Right atrium auricular region (tissue), 2 donors: ENCODE measurements around the gene CHST5. TPM values are rescaled to one million over a fixed set of nuclear protein-coding genes. Genes with fewer than 3 reads are reported as not detected.

Experiments used
- DNase-seq: peaks from one replicate; pipeline ENCODE4 v3.0.0-alpha.2; 2019; ENCODE audit warnings: low spot score
- H3K27ac ChIP-seq, 2 donors: fragments of 200-600 bp; sonication (generic); 1 replicate in 1 of 2; 2 replicates in 1 of 2; pipeline ENCODE4 v1.5.1; 2016 to 2019
- H3K27me3 ChIP-seq, 2 donors: fragments of 200-600 bp; sonication (generic); one replicate each; pipeline versions ENCODE4 v1.5.1 to v1.6.0; 2017 to 2019
- H3K36me3 ChIP-seq: fragments of 200-600 bp; sonication (generic); one replicate; pipeline ENCODE4 v1.5.1; 2016
- H3K4me1 ChIP-seq, 2 donors: fragments of 200-600 bp; sonication (generic); one replicate each; pipeline versions ENCODE4 v1.5.1 to v1.6.0; 2017 to 2019
- H3K4me3 ChIP-seq, 2 donors: fragments of 200-600 bp; sonication (generic); 1 replicate in 1 of 2; 2 replicates in 1 of 2; pipeline ENCODE4 v1.5.1; 2017 to 2019; ENCODE audit warnings: mild to moderate bottlenecking in 1 of 2, moderate library complexity in 1 of 2
- H3K9me3 ChIP-seq, 2 donors: fragments of 200-600 bp; sonication (generic); one replicate each; pipeline ENCODE4 v1.5.1; 2019
- CTCF ChIP-seq, 2 donors: fragments of 200-600 bp; sonication (generic); IDR thresholded peaks; one replicate each; pipeline ENCODE4 v1.5.1; 2019; ENCODE audit warnings: antibody characterized with exemption in 2 of 2
- total RNA-seq, 2 donors: library from RNA; depleted of rRNA; stranded (reverse); fragments of >200 nt; gene quantifications; one replicate each; pipeline ENCODE4 v1.1.0, GENCODE V29; 2016

CHST5 gene
- total RNA-seq, result under 1 TPM in 1 of 2 donors, not detected in 1; 0.16 TPM

- DNase-seq, result no peak
- Histone ChIP-seq H3K27ac (no peak within 1 kb of the TSS), H3K27me3 (no peaks in the 10 kb centered on the region), H3K36me3 (no peaks in the 10 kb centered on the region), H3K9me3 (no peaks in the 10 kb centered on the region), H3K4me3 (no peak within 1 kb of the TSS), H3K4me1 (peaks cover 0 to 6% of the 10 kb centered on the region in 2 donors)
- TF ChIP-seq CTCF (IDR thresholded peaks at IDR 0.05), result no peak
These were observed at the start of gene CHST5 for GRCh38 chr16:75535901-75536300. CHST5 (minus strand) TSS chr16:75536108; CDS start chr16:75530384, 5,724 bp downstream.

GRCh38 chr16:75584108-75584507 is 48.2 kb upstream of the CHST5 start:
- DNase-seq, result no peak
- Histone ChIP-seq H3K4me1 (peaks cover 0 to 6% of the 10 kb centered on the region in 2 donors), H3K9me3 (no peaks in the 10 kb centered on the region), H3K27ac (no peak overlapping the region), H3K4me3 (no peak overlapping the region), H3K36me3 (peaks cover 8% of the 10 kb centered on the region), H3K27me3 (no peaks in the 10 kb centered on the region)
- TF ChIP-seq CTCF (IDR thresholded peaks at IDR 0.05), result no peak

- DNase-seq, result no peak
- no peak overlapping the region for H3K4me3 ChIP-seq
- peaks cover 0 to 7% of the 10 kb centered on the region in 2 donors for H3K4me1 ChIP-seq
- TF ChIP-seq CTCF (IDR thresholded peaks at IDR 0.05), result no peak
- H3K27ac ChIP-seq, result no peak overlapping the region
- no peaks in the 10 kb centered on the region for H3K27me3 ChIP-seq
- H3K9me3 ChIP-seq, result no peaks in the 10 kb centered on the region
- H3K36me3 ChIP-seq, result peaks cover 47% of the 10 kb centered on the region
These were observed 43.5 kb upstream of the CHST5 start for GRCh38 chr16:75579281-75579834.

- no peak overlapping the region for H3K27ac ChIP-seq
- H3K9me3 ChIP-seq, result no peaks in the 10 kb centered on the region
- DNase-seq, result no peak
- H3K27me3 ChIP-seq, result no peaks in the 10 kb centered on the region
- no peak for TF ChIP-seq CTCF (IDR thresholded peaks at IDR 0.05)
- H3K4me1 ChIP-seq, result peaks cover 0 to 7% of the 10 kb centered on the region in 2 donors
- no peak overlapping the region for H3K4me3 ChIP-seq
- peaks cover 54% of the 10 kb centered on the region for H3K36me3 ChIP-seq
These were observed 42.8 kb upstream of the CHST5 start for GRCh38 chr16:75578725-75579124.

- H3K27ac ChIP-seq, result no peak overlapping the region
- no peak for TF ChIP-seq CTCF (IDR thresholded peaks at IDR 0.05)
- no peaks in the 10 kb centered on the region for H3K9me3 ChIP-seq
- no peak for DNase-seq
- H3K36me3 ChIP-seq, result peaks cover 59% of the 10 kb centered on the region
- H3K27me3 ChIP-seq, result no peaks in the 10 kb centered on the region
- peaks cover 0 to 12% of the 10 kb centered on the region in 2 donors for H3K4me1 ChIP-seq
- H3K4me3 ChIP-seq, result no peak overlapping the region
These were observed 42.3 kb upstream of the CHST5 start for GRCh38 chr16:75578212-75578611.

- no peak overlapping the region for H3K27ac ChIP-seq
- H3K4me1 ChIP-seq, result peaks cover 0 to 31% of the 10 kb centered on the region in 2 donors
- no peaks in the 10 kb centered on the region for H3K27me3 ChIP-seq
- no peak for TF ChIP-seq CTCF (IDR thresholded peaks at IDR 0.05)
- peaks cover 76% of the 10 kb centered on the region for H3K36me3 ChIP-seq
- no peak overlapping the region for H3K4me3 ChIP-seq
- DNase-seq, result no peak
- H3K9me3 ChIP-seq, result no peaks in the 10 kb centered on the region
These were observed 40.5 kb upstream of the CHST5 start for GRCh38 chr16:75576384-75576811.
